ENCODE measurements around the gene QRSL1.

The QRSL1 gene

GRCh38 chr6:106658469-106658868 lies 29.1 kb downstream of the QRSL1 start:
- Histone ChIP-seq H3K9me2 (replicated peaks; ENCODE audit: control insufficient read depth, low read length) (no peaks in the 10 kb centered on the region), H3K4me2 (ENCODE audit: low read length) (no peak overlapping the region), H4K20me1 (ENCODE audit: control insufficient read depth, insufficient read depth, low read depth, low read length) (no peaks in the 10 kb centered on the region), H3K9me3 (ENCODE audit: control insufficient read depth, insufficient read depth, low read length) (peaks cover 4% of the 10 kb centered on the region; the same call in 1 of the 2 replicates), H3K4me3 (ENCODE audit: low read length) (no peak overlapping the region), H3K4me1 (ENCODE audit: control insufficient read depth, low read length) (peaks cover 16% of the 10 kb centered on the region), H3K79me2 (ENCODE audit: control insufficient read depth, low read length) (peaks cover 10% of the 10 kb centered on the region; the same call in 1 of the 2 replicates), H3K36me3 (ENCODE audit: control insufficient read depth, low read length) (peaks cover 98% of the 10 kb centered on the region), H3K27ac (ENCODE audit: low read depth, low read length) (no peak overlapping the region), H3K27me3 (ENCODE audit: control insufficient read depth, low read length) (no peaks in the 10 kb centered on the region), H3F3A (ENCODE audit: control insufficient read depth, insufficient read depth) (peaks cover 6% of the 10 kb centered on the region)
- TF ChIP-seq, protein P1, sequence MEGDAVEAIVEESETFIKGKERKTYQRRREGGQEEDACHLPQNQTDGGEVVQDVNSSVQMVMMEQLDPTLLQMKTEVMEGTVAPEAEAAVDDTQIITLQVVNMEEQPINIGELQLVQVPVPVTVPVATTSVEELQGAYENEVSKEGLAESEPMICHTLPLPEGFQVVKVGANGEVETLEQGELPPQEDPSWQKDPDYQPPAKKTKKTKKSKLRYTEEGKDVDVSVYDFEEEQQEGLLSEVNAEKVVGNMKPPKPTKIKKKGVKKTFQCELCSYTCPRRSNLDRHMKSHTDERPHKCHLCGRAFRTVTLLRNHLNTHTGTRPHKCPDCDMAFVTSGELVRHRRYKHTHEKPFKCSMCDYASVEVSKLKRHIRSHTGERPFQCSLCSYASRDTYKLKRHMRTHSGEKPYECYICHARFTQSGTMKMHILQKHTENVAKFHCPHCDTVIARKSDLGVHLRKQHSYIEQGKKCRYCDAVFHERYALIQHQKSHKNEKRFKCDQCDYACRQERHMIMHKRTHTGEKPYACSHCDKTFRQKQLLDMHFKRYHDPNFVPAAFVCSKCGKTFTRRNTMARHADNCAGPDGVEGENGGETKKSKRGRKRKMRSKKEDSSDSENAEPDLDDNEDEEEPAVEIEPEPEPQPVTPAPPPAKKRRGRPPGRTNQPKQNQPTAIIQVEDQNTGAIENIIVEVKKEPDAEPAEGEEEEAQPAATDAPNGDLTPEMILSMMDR (IDR thresholded peaks at IDR 0.05; ENCODE audit: low read depth, low read length, poor library complexity, severe bottlenecking): no peak
- TF ChIP-seq EZH2phosphoT487 (IDR thresholded peaks at IDR 0.05; ENCODE audit: borderline replicate concordance, low read length): no peak

DNA sequence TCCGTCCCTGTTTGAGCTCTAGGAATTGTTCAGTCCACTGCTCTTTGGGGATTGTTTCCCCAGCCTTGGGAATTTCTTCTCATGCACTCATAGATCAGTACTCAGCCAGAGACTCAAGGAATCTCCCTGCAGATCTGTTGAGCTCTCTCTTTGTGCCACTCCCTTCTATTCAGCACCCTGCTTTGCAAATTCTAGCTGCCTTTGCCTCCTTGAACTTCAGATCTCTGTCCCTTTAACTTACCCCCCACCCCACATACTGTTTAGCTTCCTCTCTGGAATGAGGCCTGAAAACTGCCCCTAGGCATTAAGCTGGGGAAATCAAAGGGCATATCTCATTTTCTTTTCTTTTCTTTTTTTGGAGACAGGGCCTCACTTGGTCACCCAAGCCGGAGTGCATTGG lies 30.5 kb downstream of the QRSL1 start:
- Histone ChIP-seq H3K27ac (ENCODE audit: low read depth, low read length) (no peak overlapping the region), H4K20me1 (ENCODE audit: control insufficient read depth, insufficient read depth, low read depth, low read length) (no peaks in the 10 kb centered on the region), H3K36me3 (ENCODE audit: control insufficient read depth, low read length) (peaks cover 98% of the 10 kb centered on the region), H3K4me3 (ENCODE audit: low read length) (no peak overlapping the region), H3K4me1 (ENCODE audit: control insufficient read depth, low read length) (peaks cover 30% of the 10 kb centered on the region), H3K9me3 (ENCODE audit: control insufficient read depth, insufficient read depth, low read length) (peaks cover 4% of the 10 kb centered on the region; the same call in 1 of the 2 replicates), H3K79me2 (ENCODE audit: control insufficient read depth, low read length) (peaks cover 10% of the 10 kb centered on the region; the same call in 1 of the 2 replicates), H3K27me3 (ENCODE audit: control insufficient read depth, low read length) (no peaks in the 10 kb centered on the region), H3K9me2 (replicated peaks; ENCODE audit: control insufficient read depth, low read length) (no peaks in the 10 kb centered on the region), H3K4me2 (ENCODE audit: low read length) (no peak overlapping the region), H3F3A (ENCODE audit: control insufficient read depth, insufficient read depth) (peaks cover 18% of the 10 kb centered on the region)
- TF ChIP-seq EZH2phosphoT487 (IDR thresholded peaks at IDR 0.05; ENCODE audit: borderline replicate concordance, low read length): no peak
- TF ChIP-seq, protein P1 (IDR thresholded peaks at IDR 0.05; ENCODE audit: low read depth, low read length, poor library complexity, severe bottlenecking): no peak

GRCh38 chr6:106662458-106662857 lies 33.1 kb downstream of the QRSL1 start:
- Histone ChIP-seq H3K79me2 (ENCODE audit: control insufficient read depth, low read length) (peaks cover 10% of the 10 kb centered on the region; the same call in 1 of the 2 replicates), H3K9me2 (replicated peaks; ENCODE audit: control insufficient read depth, low read length) (no peaks in the 10 kb centered on the region), H3K9me3 (ENCODE audit: control insufficient read depth, insufficient read depth, low read length) (no peaks in the 10 kb centered on the region), H3K4me1 (ENCODE audit: control insufficient read depth, low read length) (peaks cover 56% of the 10 kb centered on the region), H3K4me3 (ENCODE audit: low read length) (no peak overlapping the region), H3K36me3 (ENCODE audit: control insufficient read depth, low read length) (peaks cover 91% of the 10 kb centered on the region), H3K27ac (ENCODE audit: low read depth, low read length) (no peak overlapping the region), H3F3A (ENCODE audit: control insufficient read depth, insufficient read depth) (peaks cover 40% of the 10 kb centered on the region), H4K20me1 (ENCODE audit: control insufficient read depth, insufficient read depth, low read depth, low read length) (no peaks in the 10 kb centered on the region), H3K4me2 (ENCODE audit: low read length) (no peak overlapping the region), H3K27me3 (ENCODE audit: control insufficient read depth, low read length) (no peaks in the 10 kb centered on the region)
- no peak for TF ChIP-seq EZH2phosphoT487 (IDR thresholded peaks at IDR 0.05; ENCODE audit: borderline replicate concordance, low read length)
- TF ChIP-seq, protein P1 (IDR thresholded peaks at IDR 0.05; ENCODE audit: low read depth, low read length, poor library complexity, severe bottlenecking): no peak

Measured in DOHH2 (cell line).